GM18505 (cell line): Measurements from ENCODE around the gene KRTAP10-11.
"Not testable (repeated sequence)": the region's sequence is repeated elsewhere in the genome, so short reads cannot be mapped to it uniquely, and the experiment has no call there.

Experiments
- ATAC-seq: cut with Tn5 transposase; IDR thresholded peaks from one replicate; pipeline ENCODE4 v1.9.1; 2021; ENCODE audit not compliant: unreplicated experiment
- POLR2A ChIP-seq: IDR thresholded peaks from 4 replicates; pipeline ENCODE4 v1.6.1; 2011; ENCODE audit warnings: borderline replicate concordance; ENCODE audit not compliant: insufficient read depth, insufficient read length; ENCODE audit errors: extremely low read depth

Gene KRTAP10-11

GRCh38 chr21:44684077-44684476, 37.9 kb downstream of the KRTAP10-11 start:
- ATAC-seq, result no peak
- no peak for TF ChIP-seq POLR2A

- no peak for TF ChIP-seq POLR2A
- no peak for ATAC-seq
These were observed 38.3 kb downstream of the KRTAP10-11 start for GRCh38 chr21:44684483-44684882.

GRCh38 chr21:44685050-44685449, 38.8 kb downstream of the KRTAP10-11 start:
- ATAC-seq, result not testable (repeated sequence)

GRCh38 chr21:44686000-44686781, 40.0 kb downstream of the KRTAP10-11 start:
- TF ChIP-seq POLR2A, result no peak
- ATAC-seq, result no peak

GRCh38 chr21:44686843-44687561, 40.8 kb downstream of the KRTAP10-11 start:
- ATAC-seq, result no peak
- TF ChIP-seq POLR2A, result no peak

- TF ChIP-seq POLR2A, result no peak
- ATAC-seq, result no peak
These were observed 41.5 kb downstream of the KRTAP10-11 start for GRCh38 chr21:44687671-44688070.

- not testable (repeated sequence) for ATAC-seq
These were observed 43.5 kb downstream of the KRTAP10-11 start for GRCh38 chr21:44689740-44690139.

GRCh38 chr21:44691686-44692085, 45.5 kb downstream of the KRTAP10-11 start:
- no peak for ATAC-seq

GRCh38 chr21:44692798-44693512, 46.7 kb downstream of the KRTAP10-11 start:
- no peak for ATAC-seq
- TF ChIP-seq POLR2A, result no peak

More at GRCh38 chr21:44691686-44692085, 45.5 kb downstream of the KRTAP10-11 start:
- no peak for TF ChIP-seq POLR2A

GRCh38 chr21:44694776-44695175, 48.6 kb downstream of the KRTAP10-11 start:
- no peak for ATAC-seq
- TF ChIP-seq POLR2A, result no peak

GRCh38 chr21:44695184-44695583, 49.0 kb downstream of the KRTAP10-11 start:
- TF ChIP-seq POLR2A, result no peak

GRCh38 chr21:44695641-44696040, 49.4 kb downstream of the KRTAP10-11 start:
- TF ChIP-seq POLR2A, result no peak
- ATAC-seq, result no peak

More at GRCh38 chr21:44695184-44695583, 49.0 kb downstream of the KRTAP10-11 start:
- ATAC-seq, result no peak

GRCh38 chr21:44696572-44696971, 50.4 kb downstream of the KRTAP10-11 start:
- no peak for ATAC-seq
- TF ChIP-seq POLR2A, result no peak
